ENCODE data around the gene ATG13.
A peak's percentile ranks its signal among the peaks of the same experiment; 100 is the strongest.
"Not testable (repeated sequence)": the region's sequence is repeated elsewhere in the genome, so short reads cannot be mapped to it uniquely, and the experiment has no call there.

The ATG13 gene

DNA sequence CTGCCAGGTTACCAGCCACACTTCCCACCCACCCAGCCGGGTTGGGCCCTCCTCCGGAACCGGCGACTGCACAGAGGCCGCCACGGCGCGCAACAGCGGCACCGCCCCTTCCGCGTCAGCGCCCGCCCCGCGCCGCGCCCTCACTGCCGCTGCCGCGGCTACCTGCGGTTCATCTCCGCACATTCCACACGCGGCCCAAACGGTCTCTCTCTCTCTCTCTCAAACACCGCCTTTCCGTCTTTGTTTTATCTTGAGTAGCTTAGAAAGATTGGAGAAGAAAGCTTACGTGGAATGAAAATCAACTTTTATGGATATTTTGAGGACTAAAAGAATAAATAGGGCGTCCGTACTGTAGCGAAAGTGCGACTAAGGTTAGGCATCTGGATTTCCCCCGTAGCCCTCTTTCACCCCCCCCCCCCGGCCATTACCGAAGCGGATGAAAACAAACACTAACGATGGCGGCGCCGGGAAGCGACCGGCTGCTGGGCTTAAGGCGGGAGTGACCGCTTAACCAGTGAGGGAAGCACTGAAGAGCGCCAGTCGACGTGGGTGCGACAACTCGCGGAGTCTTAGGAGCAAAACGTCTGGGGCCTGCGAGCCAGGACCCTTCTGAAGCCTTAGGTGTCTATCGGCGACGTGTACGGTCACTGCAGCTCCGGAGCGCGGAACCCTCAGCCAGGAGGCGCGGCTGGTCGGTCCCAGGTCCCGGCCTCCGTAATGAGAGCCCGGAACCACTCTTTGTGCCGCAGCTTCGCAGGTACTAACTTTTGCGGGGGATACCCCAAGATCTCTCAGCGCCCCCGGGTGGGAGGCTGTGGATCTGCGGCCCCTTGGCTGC lies at the start of gene ATG13, which contains the start of gene HARBI1:
ATG13 (plus strand) TSS at position 420 of the 838 bp plus-strand sequence. CDS start 26,739 bp downstream, outside the sequence.
HARBI1 (minus strand) TSS at position 94 of the 838 bp plus-strand sequence. CDS start 990 bp downstream, outside the sequence.
- no peaks in the 10 kb centered on the region for H3K27me3 Mint-ChIP-seq
- H3K4me1 Mint-ChIP-seq: peaks cover 56% of the 10 kb centered on the region
- H3K4me3 Mint-ChIP-seq: peak within 1 kb of the TSS; percentile 97 to 99
- ATAC-seq (peak; percentile 98), DNase-seq (peak; percentile 94)
- no peaks in the 10 kb centered on the region for H3K9me3 Mint-ChIP-seq
- H3K27ac Mint-ChIP-seq: peak within 1 kb of the TSS; percentile 100

GRCh38 chr11:46570790-46571398 lies 46.5 kb upstream of the ATG13 start:
- Mint-ChIP-seq H3K27ac (peak overlapping the region in 1 of 2 donors; percentile 55), H3K9me3 (no peaks in the 10 kb centered on the region), H3K27me3 (no peaks in the 10 kb centered on the region), H3K4me3 (no peak overlapping the region), H3K4me1 (peaks cover 23% of the 10 kb centered on the region)
- DNase-seq: no peak
- peak; percentile 79 for ATAC-seq

DNA sequence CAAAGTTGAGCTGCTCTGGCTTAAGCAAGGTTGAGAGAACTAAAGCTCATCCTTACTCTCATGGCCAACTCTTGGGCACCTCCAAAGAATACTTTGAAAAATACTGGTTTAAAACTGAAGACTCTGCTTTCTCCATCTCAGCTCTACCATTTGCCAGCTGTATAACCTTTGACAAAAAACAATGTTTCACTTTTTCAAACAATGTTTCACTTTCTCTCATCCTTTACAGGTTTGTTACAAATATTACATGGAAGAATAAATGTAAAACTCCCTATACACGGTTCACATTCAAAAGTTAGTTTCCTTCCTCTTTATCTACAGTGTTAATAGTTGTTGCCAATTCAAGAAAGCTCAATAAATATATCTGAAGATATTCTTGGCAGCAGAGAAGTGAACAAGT lies 42.7 kb upstream of the ATG13 start:
- no peak for DNase-seq
- Mint-ChIP-seq H3K27me3 (no peaks in the 10 kb centered on the region), H3K9me3 (no peaks in the 10 kb centered on the region), H3K27ac (no peak overlapping the region), H3K4me3 (no peak overlapping the region), H3K4me1 (peaks cover 35% of the 10 kb centered on the region)
- ATAC-seq: no peak

DNA sequence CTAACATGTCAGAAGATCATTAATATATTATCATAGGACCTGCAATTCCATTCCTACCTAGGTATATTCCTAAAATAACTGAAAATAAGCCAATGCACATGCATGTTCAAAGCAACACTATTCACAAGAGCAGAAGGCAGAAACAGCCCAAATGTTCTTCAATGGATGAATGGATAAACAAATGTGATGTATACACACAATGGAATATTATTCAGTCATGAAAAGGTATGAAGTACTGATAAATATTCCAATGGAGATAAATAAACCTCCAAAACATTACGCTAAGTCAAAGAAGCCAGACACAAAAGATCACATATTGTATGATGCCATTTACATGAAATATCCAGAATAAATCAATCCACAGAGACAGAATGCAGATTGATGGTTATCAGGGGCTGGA lies 40.3 kb upstream of the ATG13 start:
- no peak overlapping the region for H3K27ac Mint-ChIP-seq
- no peaks in the 10 kb centered on the region for H3K9me3 Mint-ChIP-seq
- no peak overlapping the region for H3K4me3 Mint-ChIP-seq
- DNase-seq (no peak), ATAC-seq (no peak)
- peaks cover 39% of the 10 kb centered on the region for H3K4me1 Mint-ChIP-seq
- H3K27me3 Mint-ChIP-seq: no peaks in the 10 kb centered on the region

DNA sequence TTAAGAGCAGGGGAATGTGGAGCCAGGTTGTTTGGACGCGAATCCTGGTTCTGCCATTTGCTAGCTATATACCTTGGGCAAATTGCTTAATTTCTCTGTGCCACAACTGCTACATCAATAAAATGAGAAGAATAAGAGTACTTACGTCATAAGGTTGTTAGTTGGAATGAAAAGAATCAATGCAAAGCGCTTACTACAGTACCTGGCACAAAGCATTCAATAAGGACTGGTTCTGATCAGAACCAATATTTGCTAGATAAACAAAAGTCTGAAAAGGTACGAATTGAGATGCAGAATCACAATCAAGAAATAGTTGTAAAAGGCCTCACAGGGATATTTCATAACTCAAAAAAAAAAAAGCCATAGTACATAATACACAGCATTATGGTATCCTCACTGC lies 34.8 kb upstream of the ATG13 start:
- no peak overlapping the region for H3K27ac Mint-ChIP-seq
- no peaks in the 10 kb centered on the region for H3K9me3 Mint-ChIP-seq
- no peak overlapping the region for H3K4me3 Mint-ChIP-seq
- DNase-seq: no peak
- ATAC-seq: no peak
- no peaks in the 10 kb centered on the region for H3K27me3 Mint-ChIP-seq
- peaks cover 20% of the 10 kb centered on the region for H3K4me1 Mint-ChIP-seq

GRCh38 chr11:46583513-46583912 lies 33.8 kb upstream of the ATG13 start:
- H3K9me3 Mint-ChIP-seq, H3K27ac Mint-ChIP-seq, DNase-seq, H3K27me3 Mint-ChIP-seq, H3K4me3 Mint-ChIP-seq, ATAC-seq: not testable (repeated sequence)
- peaks cover 26% of the 10 kb centered on the region for H3K4me1 Mint-ChIP-seq

GRCh38 chr11:46588131-46588530 lies 29.2 kb upstream of the ATG13 start:
- DNase-seq: no peak
- Mint-ChIP-seq H3K4me1 (peaks cover 45% of the 10 kb centered on the region), H3K27me3 (no peaks in the 10 kb centered on the region), H3K4me3 (no peak overlapping the region), H3K9me3 (no peaks in the 10 kb centered on the region), H3K27ac (no peak overlapping the region)
- no peak for ATAC-seq

DNA sequence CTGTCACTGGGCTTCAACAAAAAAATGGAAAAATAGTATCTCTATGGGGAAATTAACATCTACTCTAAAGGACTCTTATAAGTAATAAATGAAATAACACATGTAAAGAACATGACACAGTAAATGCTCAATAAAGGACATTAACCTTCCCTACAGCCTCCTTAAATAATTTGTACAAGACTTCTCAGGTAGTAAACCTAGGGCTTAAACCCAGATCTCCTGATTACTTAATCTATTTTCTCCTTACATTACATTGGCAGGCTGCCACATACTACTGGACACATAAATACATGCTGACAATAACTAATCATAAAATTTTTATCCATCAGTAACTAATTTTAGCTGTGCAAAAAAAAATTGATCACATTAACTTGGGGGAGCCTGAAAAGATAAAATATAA lies 28.4 kb upstream of the ATG13 start:
- DNase-seq (no peak), ATAC-seq (no peak)
- no peaks in the 10 kb centered on the region for H3K27me3 Mint-ChIP-seq
- no peak overlapping the region for H3K27ac Mint-ChIP-seq
- no peaks in the 10 kb centered on the region for H3K9me3 Mint-ChIP-seq
- no peak overlapping the region for H3K4me3 Mint-ChIP-seq
- H3K4me1 Mint-ChIP-seq: peaks cover 45% of the 10 kb centered on the region

DNA sequence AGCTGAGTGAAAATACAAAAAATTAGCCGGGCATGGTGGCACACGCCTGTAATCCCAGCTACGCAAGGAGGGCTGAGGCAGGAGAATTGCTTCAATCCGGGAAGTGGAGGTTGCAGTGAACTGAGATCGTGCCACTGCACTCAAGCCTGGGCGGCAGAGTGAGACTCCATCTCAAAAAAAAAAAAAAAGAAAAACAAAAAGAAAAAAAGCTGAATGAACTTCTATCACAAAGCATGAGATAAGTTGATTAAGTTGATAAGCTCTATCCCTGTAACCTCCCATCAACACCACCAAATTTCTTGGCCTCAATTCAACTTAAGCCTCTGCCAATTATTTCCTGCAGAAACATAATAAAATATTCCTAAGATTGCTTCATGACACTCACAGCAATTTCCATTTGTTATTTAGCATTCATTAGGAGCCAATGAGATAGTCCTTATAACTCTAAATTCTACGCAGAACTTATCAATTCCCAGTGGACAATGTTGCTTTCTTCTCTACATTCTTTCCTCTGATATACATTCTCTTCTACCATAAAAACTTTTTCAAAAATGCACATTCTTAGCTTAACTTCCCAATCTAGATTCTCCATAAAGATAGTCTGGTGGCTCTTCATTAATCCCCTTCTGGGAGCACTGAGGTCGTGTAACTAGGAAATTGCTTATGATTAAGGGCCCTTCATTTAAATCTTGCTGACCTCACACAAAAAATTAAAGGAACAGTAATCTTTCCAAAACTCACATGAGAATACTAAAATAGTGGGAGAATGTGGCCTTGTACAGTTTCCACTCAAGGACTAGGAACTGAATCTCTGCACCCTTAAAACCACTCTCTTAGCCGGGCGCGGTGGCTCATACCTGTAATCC lies 26.4 kb upstream of the ATG13 start:
- no peaks in the 10 kb centered on the region for H3K27me3 Mint-ChIP-seq
- DNase-seq (no peak), ATAC-seq (no peak)
- H3K9me3 Mint-ChIP-seq: no peaks in the 10 kb centered on the region
- H3K4me3 Mint-ChIP-seq: peak overlapping the region in 1 of 2 donors; percentile 8
- H3K27ac Mint-ChIP-seq: no peak overlapping the region
- H3K4me1 Mint-ChIP-seq: peaks cover 53% of the 10 kb centered on the region

DNA sequence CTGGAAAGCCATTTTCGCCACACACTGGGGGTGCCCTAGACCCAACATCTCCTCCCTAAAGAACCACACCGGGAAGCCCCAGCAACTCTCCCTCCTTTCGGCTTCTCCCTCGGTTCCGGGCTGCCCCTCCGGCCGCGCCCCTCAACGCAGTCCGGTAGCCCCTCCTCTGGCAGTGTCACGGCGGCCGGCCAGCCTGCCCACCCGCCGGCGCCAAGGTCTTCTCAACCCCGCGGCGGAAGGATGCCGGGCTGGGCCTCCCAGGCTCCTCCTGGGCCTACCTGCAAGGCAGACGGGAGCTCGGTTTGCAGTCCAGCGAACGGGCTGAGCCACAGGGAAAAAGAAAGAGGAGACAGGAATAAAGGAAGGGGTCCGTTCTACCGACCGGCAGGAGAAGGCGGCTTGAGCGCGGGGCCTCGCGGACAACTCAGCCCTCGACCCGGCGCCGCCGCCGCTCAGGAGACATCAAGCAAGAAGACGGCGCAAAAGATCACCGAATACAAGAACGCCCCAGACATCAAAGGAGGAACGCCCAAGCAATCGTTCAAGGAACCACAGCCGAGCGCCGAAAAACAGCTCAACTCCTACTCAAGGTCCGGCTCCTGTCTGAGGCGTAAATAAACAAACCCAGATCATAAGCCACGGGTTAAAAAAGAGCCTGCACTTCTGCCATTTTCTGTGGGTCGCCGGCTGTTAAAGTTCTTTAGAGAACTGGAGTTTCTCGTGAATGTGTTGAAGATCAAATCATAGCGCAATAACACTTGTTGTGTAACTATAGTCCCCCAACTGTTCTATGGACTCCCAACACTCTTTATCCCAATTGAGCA lies 23.6 kb upstream of the ATG13 start, which contains the start of gene AMBRA1:
AMBRA1 (minus strand) TSS at position 474 of the 824 bp plus-strand sequence. CDS start 45,643 bp downstream, outside the sequence.
- Mint-ChIP-seq H3K4me1 (peaks cover 45% of the 10 kb centered on the region), H3K27me3 (no peaks in the 10 kb centered on the region), H3K27ac (peak within 1 kb of the TSS; percentile 95 to 99), H3K9me3 (no peaks in the 10 kb centered on the region), H3K4me3 (peak within 1 kb of the TSS; percentile 89 to 100)
- DNase-seq: peak; percentile 85 to 91
- peak; percentile 98 for ATAC-seq

DNA sequence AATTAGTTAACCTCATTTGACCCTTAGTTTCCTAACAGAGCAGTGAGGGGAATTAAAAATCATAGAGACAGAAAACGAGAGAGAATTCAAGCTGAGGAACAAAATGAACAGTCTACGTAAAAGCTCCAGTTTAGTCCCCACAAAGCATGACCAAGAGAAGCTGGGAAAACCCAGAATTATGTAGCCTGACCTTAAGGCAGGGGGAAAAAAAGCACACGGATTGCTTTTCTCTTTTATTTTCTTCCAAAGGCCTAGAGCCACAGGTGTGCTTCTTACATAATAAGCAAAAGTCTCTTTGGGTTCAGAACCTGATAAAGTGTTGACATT lies 23.0 kb upstream of the ATG13 start:
- H3K27me3 Mint-ChIP-seq: no peaks in the 10 kb centered on the region
- H3K4me3 Mint-ChIP-seq: peak overlapping the region; percentile 89 to 100
- H3K27ac Mint-ChIP-seq: peak overlapping the region; percentile 95 to 99
- no peak for ATAC-seq
- DNase-seq: no peak
- no peaks in the 10 kb centered on the region for H3K9me3 Mint-ChIP-seq
- peaks cover 39% of the 10 kb centered on the region for H3K4me1 Mint-ChIP-seq

- Mint-ChIP-seq H3K4me3 (peak overlapping the region in 1 of 2 donors; percentile 100), H3K9me3 (no peaks in the 10 kb centered on the region), H3K27me3 (no peaks in the 10 kb centered on the region), H3K27ac (no peak overlapping the region), H3K4me1 (peaks cover 36% of the 10 kb centered on the region)
- no peak for DNase-seq
- no peak for ATAC-seq
Observed at GRCh38 chr11:46594785-46595184, 22.6 kb upstream of the ATG13 start.

DNA sequence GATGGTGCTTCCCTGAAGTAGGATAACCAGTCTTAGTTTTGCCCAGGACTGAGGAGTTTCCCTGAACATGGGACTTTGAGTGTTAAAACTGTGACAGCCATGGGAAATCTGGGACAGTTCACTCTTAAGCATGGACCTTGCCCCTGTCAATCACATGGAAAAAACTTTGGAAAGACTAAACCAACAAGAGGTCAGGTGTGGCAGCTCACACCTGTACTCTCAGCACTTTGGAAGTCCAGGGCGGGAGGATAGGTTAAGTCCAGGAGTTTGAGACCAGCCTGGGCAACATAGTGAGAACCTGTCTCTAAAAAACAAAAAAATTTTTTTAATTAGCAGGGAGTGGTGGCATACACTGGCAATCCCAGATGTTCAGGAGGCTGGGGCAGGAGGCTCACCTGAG lies 20.2 kb upstream of the ATG13 start:
- DNase-seq: no peak
- Mint-ChIP-seq H3K4me1 (peaks cover 18% of the 10 kb centered on the region), H3K4me3 (no peak overlapping the region), H3K27ac (no peak overlapping the region), H3K27me3 (no peaks in the 10 kb centered on the region), H3K9me3 (no peaks in the 10 kb centered on the region)
- ATAC-seq: no peak

- no peak for DNase-seq
- Mint-ChIP-seq H3K27ac (no peak overlapping the region), H3K4me1 (peaks cover 13% of the 10 kb centered on the region), H3K4me3 (no peak overlapping the region), H3K9me3 (no peaks in the 10 kb centered on the region), H3K27me3 (no peaks in the 10 kb centered on the region)
- ATAC-seq: no peak
Observed at GRCh38 chr11:46597609-46598219, 19.6 kb upstream of the ATG13 start.

Data from stimulated activated naive CD8-positive, alpha-beta T cell treated with anti-CD3 and anti-CD28 coated beads, Interleukin-15, amount 100 ng/mL, for 72 hours (primary cell).